T-helper 9 cell (primary cell): ENCODE measurements around the gene EPB41L3.

Experiments used
- DNase-seq: peaks from one replicate; pipeline ENCODE4 v3.0.0-alpha.2; 2020

EPB41L3 gene

GRCh38 chr18:5398269-5398668 lies 145.5 kb downstream of the EPB41L3 start:
- DNase-seq, result no peak

DNA sequence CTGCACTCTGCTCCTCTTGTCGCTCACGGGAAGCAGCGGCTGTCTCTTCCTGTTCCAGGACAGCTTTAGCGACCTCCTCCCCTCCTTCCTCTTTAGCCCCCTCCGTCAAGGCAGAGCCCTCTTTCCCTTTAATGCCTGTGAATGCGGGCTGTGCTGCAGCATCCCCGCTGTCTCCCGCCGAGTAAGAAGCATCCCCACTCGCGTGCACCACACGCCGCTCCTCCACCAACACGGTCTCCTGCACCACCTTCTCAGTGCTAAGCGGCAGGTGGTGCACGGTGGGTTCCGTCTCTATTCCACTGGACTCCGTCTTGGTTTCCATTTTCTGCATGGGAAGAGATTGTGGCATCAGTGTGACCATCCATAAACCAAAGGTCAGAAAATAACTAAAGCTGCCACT lies 146.7 kb downstream of the EPB41L3 start:
- DNase-seq, result no peak

- DNase-seq, result no peak
These were observed 147.8 kb downstream of the EPB41L3 start for GRCh38 chr18:5395860-5396448.

GRCh38 chr18:5393779-5394178 lies 150.0 kb downstream of the EPB41L3 start:
- DNase-seq, result no peak

DNA sequence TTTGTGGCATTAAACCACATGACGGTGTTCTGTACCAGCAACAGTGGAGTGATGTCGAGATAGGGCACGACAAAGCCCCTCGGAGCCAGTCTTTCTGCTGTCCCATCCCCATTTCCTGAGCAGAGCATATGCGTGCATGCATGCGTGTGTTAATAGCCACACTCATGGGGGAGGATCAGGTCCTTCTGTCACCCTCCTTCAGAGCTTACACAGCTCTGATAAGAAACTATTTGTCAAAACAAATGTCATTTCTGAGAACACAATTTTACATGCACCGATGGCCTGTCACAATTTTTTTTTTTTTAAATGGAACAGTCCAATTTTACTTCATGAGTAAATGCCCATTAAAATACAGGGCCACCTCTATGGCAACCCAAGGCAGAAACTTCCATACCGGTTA lies 152.4 kb downstream of the EPB41L3 start:
- no peak for DNase-seq

DNA sequence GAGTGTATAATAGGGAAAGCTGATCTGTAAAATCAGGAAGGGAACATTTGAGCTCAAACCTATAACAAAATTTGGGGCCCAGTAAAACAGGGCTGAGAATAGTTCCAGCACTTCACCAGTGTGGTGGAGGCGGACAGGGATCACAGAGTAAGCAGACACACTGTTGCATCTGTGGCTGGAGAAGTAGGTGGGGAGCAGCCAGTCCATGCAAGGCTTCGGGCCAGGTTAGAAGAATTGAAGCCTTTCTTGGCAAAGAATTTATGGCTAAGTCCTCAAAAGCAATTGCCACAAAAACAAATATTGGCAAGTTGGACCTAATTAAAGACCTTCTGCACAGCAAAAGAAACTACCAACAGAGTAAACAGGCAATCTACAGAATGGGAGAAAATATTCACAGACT lies 154.4 kb downstream of the EPB41L3 start:
- no peak for DNase-seq

DNA sequence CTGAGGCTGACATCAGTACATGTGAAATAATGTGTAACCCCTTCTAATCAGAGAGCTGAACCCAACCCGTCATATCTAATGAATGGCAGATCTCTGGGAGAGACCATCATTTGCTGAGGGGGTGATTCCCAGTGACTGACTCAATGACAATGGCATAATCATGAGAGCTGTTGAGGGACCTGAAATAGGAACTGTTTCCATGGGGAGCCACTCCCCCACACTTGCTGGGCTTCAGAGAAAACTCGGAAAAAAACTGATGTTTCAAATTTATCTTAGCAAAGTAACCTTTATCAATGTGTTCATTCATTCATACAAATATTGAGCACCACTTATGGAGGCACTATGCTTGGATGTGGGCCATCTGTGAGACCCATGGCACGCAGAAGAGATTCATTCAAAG lies 154.9 kb downstream of the EPB41L3 start:
- no peak for DNase-seq

DNA sequence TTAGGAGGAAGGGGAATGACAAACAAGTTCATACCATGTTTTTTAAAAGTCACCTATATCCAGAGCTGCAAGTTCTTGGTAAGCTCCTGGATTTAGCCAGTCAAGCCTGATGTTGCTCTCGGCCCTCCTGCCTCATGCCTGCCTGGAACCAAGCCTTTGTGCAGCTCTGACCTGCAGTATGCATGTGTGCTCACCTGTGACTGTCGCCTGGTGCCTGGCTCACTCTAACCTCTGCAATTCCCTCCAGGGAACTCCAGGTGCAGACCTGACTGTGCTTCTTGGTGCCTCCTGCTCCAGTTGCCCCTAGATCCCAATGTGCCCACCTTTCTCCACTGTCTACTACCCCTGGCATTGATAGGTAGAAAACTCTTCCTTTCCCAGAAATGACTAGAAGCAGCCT lies 163.2 kb downstream of the EPB41L3 start:
- no peak for DNase-seq

- no peak for DNase-seq
These were observed 166.8 kb downstream of the EPB41L3 start for GRCh38 chr18:5376986-5377385.

GRCh38 chr18:5370332-5370731 lies 173.5 kb downstream of the EPB41L3 start:
- DNase-seq, result no peak

- DNase-seq, result no peak
These were observed 174.3 kb downstream of the EPB41L3 start for GRCh38 chr18:5369513-5369912.

- no peak for DNase-seq
These were observed 178.4 kb downstream of the EPB41L3 start for GRCh38 chr18:5365443-5365842.

DNA sequence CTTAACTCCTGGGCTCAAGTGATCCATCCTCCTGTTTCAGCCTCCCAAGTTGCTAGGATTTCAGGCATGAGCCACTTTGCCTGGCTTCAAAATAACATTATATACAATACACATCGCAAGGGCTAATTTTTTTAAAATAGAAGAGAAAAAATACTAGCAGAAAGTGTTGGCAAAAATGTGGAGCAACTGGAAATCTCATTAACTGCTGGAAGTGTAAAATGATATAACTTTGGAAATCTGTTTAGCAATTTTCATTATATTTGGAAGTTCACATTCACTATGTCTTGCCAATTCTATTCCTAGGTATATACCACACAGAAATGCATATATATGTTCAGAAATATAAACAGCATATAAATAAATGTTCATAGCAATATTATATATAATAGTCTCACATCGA lies 193.2 kb downstream of the EPB41L3 start:
- no peak for DNase-seq
